Measurements from ENCODE around the gene ARHGAP42.

Gene ARHGAP42

DNA sequence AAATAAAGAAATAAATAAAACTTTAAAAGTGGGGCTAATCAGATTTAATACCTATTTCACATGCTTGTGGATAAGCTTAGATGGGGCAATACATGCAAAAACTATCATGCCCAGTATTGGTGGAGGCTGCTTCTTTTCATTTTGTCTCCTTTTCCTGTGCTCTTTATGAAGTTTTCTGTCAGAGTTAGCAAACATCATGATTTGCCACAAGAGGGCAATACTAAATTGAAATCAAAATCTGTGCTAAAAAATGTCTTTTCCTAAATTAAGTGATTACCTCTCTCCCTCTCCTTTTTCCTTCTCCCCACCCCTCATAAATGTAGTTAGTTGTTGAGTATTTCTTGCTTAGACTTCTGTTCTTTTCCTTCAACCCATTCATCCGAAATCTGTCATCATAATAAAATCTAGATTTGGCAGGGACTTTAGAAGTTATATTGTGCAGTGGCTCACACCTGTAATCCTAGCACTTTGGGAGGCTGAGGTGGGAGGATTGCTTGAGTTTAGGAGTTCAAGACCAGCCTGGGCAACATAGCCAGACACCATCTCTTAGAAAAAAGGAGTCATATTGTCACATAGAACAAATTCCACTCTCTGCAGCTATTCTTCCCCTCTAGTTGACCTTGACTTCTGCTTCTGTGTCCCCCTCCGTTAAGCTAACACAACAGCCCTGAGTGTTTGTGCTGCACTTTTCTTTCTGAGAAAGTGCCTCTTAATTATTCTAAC, 4.7 kb upstream of the ARHGAP42 start:
- DNase-seq, result peak in 1 of 3 experiments; percentile 45

DNA sequence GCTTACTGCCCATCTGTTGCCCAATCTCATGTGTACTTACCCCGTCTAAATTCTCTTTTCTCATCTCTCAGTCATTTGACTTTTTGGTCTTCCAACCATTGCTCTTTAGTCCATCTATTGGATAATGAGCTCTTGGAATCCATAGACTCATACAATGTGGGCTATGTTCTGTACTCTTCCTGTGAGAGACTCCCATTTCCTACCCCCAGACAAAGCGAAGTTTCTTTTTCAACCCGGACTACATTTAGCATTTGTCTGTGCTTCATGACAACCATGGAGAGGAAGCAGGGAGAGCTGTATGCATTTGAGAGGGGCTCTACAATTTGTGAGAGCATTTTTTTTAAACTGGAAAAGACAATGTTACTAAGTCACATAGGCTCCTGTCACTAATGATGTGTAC, 4.0 kb upstream of the ARHGAP42 start:
- DNase-seq, result no peak

DNA sequence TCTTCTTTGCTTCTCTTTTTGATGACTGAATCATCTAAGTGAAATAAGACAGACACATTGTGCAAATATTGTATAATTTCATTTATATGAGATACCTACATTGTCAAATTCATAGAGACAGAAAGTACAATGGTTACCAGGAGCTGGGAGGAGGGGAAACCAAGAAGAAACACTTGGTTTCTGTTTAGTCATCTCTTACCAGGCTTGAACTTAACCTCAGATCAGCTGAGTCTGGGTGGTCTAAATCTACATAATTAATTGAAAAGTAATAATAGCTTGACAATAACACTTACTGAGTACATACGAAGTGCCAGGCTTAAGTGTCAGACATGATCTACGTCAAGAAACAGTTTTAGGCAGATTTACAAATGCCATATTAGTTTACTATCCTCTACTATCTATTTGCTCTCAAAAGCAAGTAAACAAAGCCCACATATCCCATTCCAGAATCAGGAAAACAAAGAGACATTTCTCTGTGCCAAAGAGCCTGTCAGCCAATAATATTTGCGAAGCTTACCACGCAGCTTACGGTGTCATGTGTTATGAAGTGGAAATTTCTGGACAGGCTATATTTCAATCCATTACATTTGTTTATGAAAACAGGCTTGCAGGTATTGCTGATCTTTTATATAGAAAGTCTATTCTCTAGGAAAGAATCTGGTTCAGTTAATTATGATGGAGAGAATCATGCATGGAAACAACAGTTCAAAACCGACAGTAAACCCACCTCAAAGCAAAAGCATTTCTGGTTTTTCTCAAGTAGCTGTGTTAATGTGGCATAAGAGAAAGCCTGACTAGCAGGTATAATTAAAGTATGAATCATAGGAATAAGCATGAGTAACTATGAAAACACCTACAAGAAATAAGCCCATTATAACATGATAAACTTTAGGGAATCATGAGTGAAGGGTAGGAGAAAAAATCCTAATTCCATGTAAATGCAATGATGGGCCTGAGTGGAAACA, 2.7 kb upstream of the ARHGAP42 start:
- DNase-seq, result peak in 2 of 3 experiments; percentile 24 to 59

DNA sequence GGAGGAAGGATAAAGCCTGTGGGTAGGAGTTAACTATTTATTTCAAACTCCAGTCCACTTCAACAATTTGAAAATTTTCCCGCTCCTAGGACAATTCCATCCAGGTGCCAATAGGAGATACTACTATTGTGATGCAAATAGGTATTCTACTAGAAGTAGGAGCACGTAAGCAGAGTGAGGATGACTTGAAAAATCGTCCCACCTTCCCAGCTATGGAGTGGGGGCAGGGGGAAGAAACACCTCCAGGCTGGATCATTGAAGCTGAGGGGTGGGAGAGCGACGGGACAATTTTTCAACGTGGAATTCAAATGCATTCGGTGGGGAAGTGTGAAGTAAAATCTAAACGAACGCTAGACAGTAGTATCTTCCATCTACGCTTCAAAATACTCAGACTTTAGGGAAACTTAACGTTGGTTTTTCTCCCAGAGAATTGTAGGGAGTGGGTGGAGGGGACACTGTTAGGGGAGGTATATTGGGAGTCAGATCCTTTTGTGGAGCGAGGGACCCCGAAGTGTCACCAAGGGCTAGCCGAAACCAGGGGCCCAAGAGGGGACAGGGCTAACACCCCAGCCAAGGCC, 523 bp upstream of the ARHGAP42 start:
- no peak for DNase-seq

DNA sequence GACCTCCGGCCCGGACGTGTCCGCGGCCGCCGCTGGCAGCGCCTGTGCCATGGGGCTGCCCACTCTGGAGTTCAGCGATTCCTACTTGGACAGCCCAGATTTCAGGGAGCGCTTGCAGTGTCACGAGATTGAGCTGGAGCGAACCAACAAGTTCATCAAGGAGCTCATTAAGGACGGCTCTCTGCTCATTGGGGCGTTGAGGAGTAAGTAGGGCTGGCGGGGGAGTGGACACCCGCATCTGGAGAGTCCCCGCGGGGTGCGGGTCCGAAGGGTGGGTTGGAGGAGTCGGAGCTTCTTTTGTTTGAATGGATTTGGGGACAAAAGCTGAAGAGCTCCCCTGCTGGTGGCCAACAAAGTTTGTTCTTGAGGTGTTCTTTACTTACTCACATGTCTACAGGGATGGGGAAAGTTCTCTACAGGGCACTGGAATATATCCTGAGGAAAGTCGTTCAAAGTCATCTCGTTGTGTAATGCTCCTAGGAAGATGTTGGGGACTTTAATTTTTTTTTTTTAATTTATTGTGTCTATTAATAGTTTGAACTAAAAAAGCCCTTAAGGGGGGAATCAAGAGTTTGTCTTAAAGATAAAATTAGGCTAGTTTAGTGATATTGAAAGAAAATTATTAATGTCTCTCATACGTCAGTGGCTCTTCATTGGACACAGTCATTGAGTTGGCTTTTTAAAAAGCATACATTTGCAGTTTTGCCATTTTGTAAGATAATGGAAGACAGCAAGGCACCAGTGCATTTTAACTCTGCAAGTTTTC, 725 bp downstream of the ARHGAP42 start:
- peak; percentile 2 to 90 (median 82) for DNase-seq

DNA sequence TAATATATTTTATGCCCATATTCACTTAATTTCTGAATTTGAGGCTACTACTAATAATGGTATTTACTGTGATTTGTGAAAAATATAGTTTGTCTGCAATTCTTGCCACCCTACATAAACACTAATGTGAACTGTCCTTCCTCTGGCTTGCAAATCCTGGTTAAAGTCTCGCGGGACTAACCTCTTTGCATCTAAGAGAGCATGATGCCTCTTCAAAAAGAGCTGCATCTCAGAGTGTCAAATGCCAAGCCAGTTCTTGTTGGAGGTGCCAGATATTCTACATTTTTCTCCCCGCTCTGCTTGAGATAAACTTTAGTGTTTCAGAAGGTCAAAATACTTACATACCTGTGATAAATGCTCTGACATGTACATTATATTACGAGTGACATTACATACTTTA, 2.1 kb downstream of the ARHGAP42 start:
- DNase-seq, result no peak

DNA sequence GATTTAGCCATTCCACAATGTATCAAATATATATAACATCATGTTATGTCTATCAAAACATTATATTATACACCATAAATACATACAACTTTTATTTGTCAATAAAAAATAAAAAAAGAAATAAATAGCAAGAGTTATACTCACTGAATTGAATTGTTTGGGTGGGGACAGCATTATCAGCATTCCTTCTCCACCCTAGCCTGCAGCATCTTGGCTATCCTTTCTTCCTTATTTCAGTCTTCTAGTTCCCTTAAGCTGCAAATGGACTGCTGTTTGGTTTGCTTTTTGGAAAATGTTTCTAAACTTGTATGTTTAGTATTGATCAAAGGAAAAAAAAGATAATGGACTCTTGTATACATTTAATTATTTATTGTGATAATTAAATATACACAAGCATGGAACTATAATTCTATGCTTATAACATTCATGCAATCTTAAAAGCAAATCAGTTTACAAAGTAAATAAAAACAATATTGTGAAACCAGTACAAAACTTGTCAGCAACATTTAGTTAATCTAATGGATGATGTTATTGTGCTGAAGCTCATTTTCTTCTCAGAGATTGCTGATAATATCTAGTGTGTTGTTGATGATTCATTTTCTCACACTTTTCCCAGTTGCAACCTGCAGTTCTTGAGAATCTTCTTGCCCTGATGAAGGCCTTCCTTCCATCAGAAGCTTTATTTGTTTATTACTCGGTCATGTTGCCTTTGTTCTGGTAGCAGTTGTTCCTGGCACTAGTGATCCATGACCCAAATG, 5.0 kb downstream of the ARHGAP42 start:
- DNase-seq, result no peak

DNA sequence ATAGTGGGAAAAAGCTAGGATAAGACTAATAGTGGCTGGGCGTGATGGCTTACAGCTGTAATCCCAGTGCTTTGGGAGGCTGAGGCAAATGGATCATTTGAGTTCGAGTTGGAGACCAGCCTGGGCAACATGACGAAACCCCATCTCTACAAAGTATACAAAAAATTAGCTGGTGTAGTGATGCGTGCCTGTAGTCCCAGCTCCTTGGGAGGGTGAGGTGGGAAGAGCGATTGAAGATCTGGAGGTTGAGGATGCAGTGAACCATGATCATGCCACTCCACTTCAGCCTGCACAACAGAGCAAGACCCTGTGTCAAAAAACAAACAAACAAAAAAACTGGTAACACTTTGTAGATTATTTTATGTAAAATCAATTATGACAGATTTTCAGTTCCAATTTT, 8.8 kb downstream of the ARHGAP42 start:
- DNase-seq, result no peak

DNA sequence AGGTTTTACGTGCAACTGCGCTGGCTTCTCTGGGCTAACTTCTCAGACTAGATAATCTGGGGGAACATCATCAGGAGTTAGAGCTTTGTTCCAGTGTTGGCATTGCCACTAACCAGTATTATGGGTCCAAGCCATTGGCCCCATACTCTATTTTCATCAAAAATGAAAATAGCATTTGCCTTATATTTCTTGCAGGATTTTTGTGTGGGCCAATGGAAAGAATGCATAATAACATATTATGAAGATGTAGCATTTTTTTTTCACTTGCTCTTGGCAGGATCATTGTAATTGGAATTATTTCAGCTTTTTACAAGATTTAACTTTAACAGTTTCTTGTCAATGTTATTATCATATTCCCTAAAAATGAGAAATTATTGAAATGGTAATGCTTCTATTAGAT, 16.1 kb downstream of the ARHGAP42 start:
- DNase-seq, result no peak

DNA sequence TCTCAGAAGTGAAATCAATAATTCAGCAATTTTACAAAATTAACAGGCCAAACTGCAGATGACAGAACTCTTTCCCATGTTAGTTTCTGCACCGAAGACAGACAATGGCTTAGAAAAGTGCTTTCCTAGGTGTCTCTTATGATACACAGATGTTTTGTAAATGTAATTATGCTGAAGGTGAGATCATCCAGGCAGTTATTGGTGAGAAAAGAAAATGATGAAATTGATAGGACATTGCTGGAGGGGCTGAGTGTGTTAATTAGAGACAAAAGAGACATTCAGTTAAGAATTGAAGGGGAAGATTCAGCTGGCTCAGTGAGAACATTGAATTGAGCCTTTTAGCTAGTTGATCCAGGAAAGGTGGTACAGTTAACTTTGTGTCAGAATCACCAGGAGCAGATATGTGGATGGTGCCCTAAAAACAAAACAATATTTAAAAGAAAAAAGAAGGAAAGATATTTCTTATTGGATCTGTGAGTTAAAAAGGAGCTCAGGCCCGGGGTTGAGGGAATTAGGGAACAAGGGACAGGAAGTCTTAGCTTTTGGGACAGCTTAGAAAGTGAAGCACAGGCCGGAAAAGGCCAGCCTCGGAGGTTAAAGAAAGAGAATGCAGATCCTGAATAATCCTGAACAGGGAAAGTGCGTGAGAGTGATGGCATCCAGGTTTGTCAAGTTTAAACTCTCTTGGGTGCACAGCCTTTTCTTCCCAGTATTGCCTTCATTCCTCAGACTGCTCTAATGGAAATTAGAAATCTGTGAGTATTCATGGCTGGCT, 16.9 kb downstream of the ARHGAP42 start:
- DNase-seq, result peak in 2 of 3 experiments; percentile 9 to 54

DNA sequence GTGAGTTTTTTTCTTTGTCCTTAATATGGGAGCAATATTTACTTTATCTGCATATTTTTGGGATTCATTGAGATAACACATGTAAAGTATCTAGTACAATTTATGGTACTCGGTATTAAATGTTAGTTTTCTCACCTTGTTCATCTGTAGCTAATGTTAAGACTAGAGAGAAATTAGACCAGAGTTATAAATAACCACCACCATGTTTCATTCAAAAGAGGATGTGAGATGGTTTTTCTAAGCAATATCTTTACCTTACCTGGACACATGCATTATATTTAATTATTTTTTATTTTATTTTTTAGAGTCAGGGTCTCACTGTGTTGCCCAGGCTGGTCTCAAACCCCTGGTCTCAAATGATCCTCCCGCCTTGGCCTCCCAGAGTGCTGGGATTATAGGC, 18.4 kb downstream of the ARHGAP42 start:
- no peak for DNase-seq

DNA sequence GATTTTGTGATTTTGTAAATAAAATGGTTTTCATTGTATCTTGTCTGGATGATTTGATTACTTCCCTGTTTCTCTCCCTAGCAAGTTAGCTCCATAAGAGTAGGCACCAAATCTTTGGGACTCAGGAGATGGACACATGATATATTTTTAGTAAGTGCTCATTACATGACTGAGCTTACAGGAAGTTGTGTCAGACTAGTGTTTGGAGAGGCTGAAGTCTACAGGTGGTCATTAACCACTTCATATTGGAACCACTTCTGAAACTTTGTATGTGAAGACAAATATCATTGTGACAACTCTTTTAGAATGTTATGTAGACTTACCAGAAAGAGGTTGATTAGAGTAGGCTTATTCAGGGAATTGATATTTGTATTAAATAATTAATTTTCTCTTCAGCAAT, 19.1 kb downstream of the ARHGAP42 start:
- peak in 1 of 3 experiments; percentile 58 for DNase-seq

DNA sequence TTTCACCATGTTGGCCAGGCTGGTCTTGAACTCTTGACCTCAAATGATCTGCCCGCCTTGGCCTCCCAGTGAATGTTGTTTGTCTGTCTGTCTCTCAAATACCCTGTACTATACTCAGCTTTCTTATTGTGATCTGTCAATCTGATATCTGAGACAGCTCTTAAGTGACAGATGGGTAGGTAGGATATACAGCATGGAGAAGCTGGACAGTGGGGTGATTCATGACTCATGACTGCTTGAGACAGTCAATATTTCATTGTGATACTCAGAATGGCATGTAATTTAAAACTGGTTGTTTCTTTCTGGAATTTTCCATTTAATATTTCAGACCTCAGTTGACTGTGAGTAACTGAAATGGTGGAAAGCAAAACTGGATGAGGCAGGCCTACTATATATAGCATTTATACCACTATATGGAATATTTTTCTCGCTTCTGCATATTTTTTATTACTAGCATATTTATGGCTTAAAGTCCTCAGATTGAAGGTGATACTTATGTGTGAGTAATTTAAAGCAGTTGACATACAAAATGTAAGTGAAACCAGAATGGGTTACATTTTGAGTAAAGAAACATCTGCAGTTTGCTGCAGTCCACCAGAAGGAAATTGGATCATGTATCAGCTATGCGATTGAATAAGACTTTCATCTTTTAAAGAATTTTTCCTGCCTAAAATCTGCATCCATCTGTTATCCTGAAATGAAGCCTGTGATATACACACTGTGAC, 22.3 kb downstream of the ARHGAP42 start:
- no peak for DNase-seq

DNA sequence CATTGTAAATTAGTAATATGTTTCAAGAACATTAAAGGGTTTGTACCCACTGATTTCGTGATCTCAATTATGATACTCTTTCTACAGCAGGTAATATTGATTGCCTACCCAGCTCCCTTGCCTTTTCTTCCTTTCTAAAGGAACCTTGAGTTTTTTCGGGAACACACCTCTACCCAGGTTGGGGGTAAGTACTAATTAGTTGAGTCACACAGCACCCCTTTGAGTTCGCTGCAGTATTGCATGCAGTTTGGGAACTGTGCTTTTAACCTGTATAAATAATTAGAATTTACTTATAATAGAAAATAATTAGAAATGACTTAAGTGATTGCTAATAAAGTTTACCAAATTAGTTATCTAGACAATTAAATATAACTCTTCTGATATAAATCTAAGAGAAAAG, 24.9 kb downstream of the ARHGAP42 start:
- DNase-seq, result no peak

DNA sequence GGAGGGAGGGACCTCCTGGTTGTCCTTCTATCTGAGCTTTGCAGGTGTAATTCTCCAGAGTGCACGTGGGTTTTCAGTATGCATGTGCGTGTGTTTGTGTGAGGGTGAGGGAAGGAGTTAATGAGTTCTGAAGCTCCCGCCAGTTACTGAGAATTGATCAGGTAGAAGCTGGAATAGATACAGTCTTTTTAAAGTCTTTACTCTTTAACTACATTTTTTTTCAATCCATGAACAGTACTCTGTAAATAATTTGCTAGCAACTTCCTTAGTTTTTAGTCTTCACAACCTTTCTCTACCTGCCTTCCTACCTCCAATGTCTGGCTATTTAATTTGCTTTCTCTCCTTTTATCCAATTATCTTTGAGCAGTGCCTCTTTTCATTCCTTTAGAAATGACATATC, 25.5 kb downstream of the ARHGAP42 start:
- peak in 1 of 3 experiments; percentile 46 for DNase-seq

DNA sequence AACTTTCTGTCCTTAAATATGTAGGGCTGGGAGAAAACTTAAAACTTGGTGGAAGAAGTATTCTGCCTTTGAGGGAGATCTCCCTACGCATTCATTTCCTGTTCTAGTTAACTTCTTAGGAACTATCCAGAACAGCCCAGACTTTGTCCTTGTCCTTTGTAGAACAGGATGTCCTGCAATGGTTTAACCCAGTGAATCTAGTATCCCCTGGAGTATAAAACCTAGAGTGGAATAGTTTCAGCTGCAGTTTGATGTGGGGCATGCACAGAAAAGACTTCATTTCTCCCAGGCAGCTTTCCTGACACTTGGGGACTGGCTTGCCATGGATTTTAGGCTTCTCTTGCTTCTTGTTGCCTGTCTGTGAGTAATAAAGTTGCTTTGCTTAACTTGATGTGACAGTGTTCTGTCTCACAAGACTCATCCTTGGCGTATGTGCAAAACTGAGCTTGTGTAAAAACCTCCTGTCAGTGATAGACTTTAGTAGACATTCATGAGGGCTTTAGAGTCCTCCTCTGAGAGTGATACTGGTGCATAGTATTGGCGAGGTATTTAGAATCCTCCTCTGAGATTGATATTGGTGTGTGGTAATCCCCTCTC, 28.2 kb downstream of the ARHGAP42 start:
- DNase-seq, result no peak

DNA sequence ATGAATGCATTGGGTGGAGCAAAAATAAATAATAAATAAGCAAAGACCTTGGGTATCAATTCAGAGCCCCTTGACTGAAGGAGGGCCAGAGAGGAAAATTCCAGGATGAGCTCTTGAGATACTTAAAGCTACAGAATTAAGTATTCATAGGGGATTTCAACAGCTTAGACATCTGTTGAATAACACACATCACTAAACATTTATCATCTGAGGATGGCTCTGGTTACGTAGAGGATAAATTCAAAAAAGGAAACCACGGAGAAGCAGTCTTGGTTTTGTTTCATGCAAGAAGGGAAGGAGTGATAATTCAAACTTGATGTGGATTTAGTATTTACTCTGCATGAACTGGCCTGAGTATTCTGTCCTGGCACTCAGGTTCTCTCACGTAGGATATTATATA, 29.8 kb downstream of the ARHGAP42 start:
- no peak for DNase-seq

DNA sequence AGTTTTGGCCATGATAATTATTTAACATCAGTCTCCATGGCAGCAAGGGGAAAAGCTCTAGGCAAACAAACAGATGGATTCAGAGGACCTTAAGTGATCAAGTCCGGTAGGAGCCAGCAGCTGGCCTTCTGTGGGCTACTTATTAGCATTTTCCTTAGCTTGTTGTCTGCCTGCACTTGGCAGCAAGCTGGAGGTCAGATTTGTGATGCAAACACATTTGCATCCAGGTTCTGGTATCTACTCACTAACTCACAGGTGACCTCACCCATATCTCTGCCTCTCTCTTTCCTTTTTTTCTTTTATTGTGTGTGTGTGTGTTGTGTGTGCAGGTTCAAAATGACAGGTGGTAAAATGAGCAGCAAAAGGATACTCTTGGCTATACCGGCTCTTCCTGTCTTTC, 32.3 kb downstream of the ARHGAP42 start:
- peak; percentile 23 to 95 (median 78) for DNase-seq

DNA sequence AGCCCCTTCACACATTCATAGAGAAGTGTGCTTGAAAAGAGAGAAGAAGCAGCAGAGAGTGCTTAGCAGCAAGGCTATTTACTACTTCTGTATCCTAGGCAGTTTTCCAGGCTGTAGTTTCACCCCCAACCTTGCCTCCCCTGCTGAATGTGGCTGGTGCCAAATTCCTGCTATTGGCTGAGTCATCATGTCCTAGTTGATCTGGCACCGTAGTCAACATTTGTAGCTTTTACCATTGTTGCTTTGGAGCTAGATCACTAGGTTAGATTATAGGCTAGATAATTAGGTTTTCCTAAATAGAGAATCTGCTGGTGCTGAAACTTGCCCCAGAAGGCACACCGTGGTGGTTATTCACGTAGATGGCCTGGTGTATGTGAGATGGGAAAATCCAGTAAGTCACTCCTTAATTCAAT, 32.7 kb downstream of the ARHGAP42 start:
- DNase-seq, result peak in 1 of 3 experiments; percentile 92

DNA sequence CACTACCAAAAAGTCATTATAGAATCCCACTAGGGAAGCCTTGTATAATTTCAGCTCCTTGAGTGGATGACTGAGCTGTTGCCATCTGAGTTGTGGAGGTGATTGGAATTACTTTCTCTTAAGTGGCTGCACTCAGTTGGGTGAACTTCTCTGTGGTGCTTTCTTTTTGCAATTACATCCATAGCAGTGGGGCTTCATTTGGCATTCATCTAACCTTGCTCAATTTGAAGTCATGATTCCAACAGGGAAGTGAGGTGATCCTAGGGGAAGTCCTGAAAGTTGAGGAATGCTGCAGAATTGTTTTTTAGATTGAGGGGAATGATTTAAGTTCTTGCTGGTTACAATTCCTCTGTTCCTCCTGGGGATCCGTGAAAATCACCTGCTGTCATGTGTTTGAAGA, 39.6 kb downstream of the ARHGAP42 start:
- peak in 1 of 3 experiments; percentile 50 for DNase-seq

Measured in NCI-H1417 (cell line).